H1 (cell line): ENCODE data around the gene TNFSF12. TPM values are rescaled to one million over a fixed set of nuclear protein-coding genes. Genes with fewer than 3 reads are reported as not detected.
A peak's percentile ranks its signal among the peaks of the same experiment; 100 is the strongest.

Experiments used
- CEBPB ChIP-seq: IDR thresholded peaks from 2 replicates; pipeline ENCODE4 v1.6.1; 2012; ENCODE audit warnings: low read depth, low read length
- CHD7 ChIP-seq: fragments of 300-600 bp; sonication (generic); IDR thresholded peaks from 2 replicates; pipeline ENCODE4 v1.7.1; 2012; ENCODE audit warnings: low read length, moderate library complexity, mild to moderate bottlenecking, inconsistent platforms; ENCODE audit not compliant: insufficient replicate concordance
- GTF2F1 ChIP-seq: IDR thresholded peaks from 2 replicates; pipeline ENCODE4 v1.6.1; 2012; ENCODE audit warnings: low read depth, low read length, improper control_type of control experiment, borderline replicate concordance
- JUN ChIP-seq: IDR thresholded peaks from 2 replicates; pipeline ENCODE4 v1.6.1; 2011; ENCODE audit warnings: low read depth, mild to moderate bottlenecking, improper control_type of control experiment, low read length
- NANOG ChIP-seq: IDR thresholded peaks from 2 replicates; pipeline ENCODE4 v1.6.1; 2011; ENCODE audit warnings: low read length, low read depth, mild to moderate bottlenecking, inconsistent platforms; ENCODE audit not compliant: insufficient read depth, poor library complexity, severe bottlenecking
- POLR2A ChIP-seq, 2 experiments: IDR thresholded peaks; 1 replicate in 1 of 2; 2 replicates in 1 of 2; pipeline ENCODE4 v1.6.1; 2011; ENCODE audit warnings: low read depth in 2 of 2, low read length in 2 of 2, mild to moderate bottlenecking in 2 of 2; ENCODE audit errors: control extremely low read depth in 1 of 2
- SIRT6 ChIP-seq: IDR thresholded peaks from one replicate; pipeline ENCODE4 v1.7.1; 2012; ENCODE audit warnings: low read length, inconsistent platforms
- SP1 ChIP-seq: IDR thresholded peaks from 2 replicates; pipeline ENCODE4 v1.6.1; 2011; ENCODE audit warnings: low read depth, low read length
- SUZ12 ChIP-seq: fragments of 200-600 bp; sonication (generic); IDR thresholded peaks from 2 replicates; pipeline ENCODE4 v1.6.1; 2012; ENCODE audit warnings: mild to moderate bottlenecking, inconsistent platforms, low read length, moderate library complexity, mixed read lengths
- TAF7 ChIP-seq: optimal IDR thresholded peaks from 2 replicates; pipeline ENCODE3; 2011; ENCODE audit warnings: low read depth, mild to moderate bottlenecking, inconsistent platforms, low read length, moderate library complexity, borderline replicate concordance
- YY1 ChIP-seq: IDR thresholded peaks from 2 replicates; pipeline ENCODE4 v1.6.1; 2011; ENCODE audit warnings: low read depth, mild to moderate bottlenecking, low read length
- polyA plus RNA-seq, 7 experiments: library from polyadenylated mRNA; depleted of rRNA in 3 of 7; stranded (reverse) in 5 of 7; unstranded in 2 of 7; fragments of >200 nt in 5 of 7; fragments of 200-250 nt in 2 of 7; gene quantifications; 1 replicate in 5 of 7; 2 replicates in 1 of 7; 4 replicates in 1 of 7; pipeline versions ENCODE4 v1.2.1 to v1.2.3, GENCODE V29; 2011 to 2013; ENCODE audit warnings: missing spikeins in 2 of 7, mixed read lengths in 2 of 7
- total RNA-seq: library from RNA; stranded (reverse); fragmentation: NEBNext Ultra II Directional; extraction: Animal tissue kit (Norgen Biotek cat#: 25700); gene quantifications from 2 replicates; pipeline ENCODE4 v1.2.1, GENCODE V29; 2021

TNFSF12 gene
- total and polyA plus RNA-seq, 2 of the 8 experiments (the other 6 are each of a cell fraction or from before 2014, with no cell fraction given) = 7.2 to 9.6 TPM

GRCh38 chr17:7573324-7574080 lies 24.6 kb downstream of the TNFSF12 start (continued):
- TF ChIP-seq CHD7 (no peak), NANOG (peak; percentile 42), GTF2F1 (no peak), CEBPB (peak; percentile 99), SIRT6 (peak; percentile 71), JUN (no peak), TAF7 (peak; percentile 68), SP1 (no peak), YY1 (no peak), POLR2A (IDR thresholded peaks at IDR 0.05; ENCODE audit: control extremely low read depth in 1 of 2, low read depth in 2 of 2, low read length in 2 of 2) (peak; percentile 87 to 96), SUZ12 (no peak)
